SK-N-SH (cell line): ENCODE data around the gene CLCN1. TPM values are rescaled to one million over a fixed set of nuclear protein-coding genes. Genes with fewer than 3 reads are reported as not detected.
A peak's percentile ranks its signal among the peaks of the same experiment; 100 is the strongest.

ENCODE experiments used
- CTCF ChIA-PET: fragments of 300-600, 350-600 bp; formaldehyde crosslinking; extraction: SDS; loops from one replicate; lab custom pipeline; 2021; lab: Yijun Ruan, JAX
- POLR2A ChIA-PET: fragments of 350-600 bp; sonication (Branson Sonifier 250); formaldehyde crosslinking; extraction: SDS; loops from one replicate; lab custom pipeline; 2020; ENCODE audit warnings: antibody characterized with exemption, inconsistent platforms; lab: Yijun Ruan, JAX
- DNase-seq: peaks from one replicate; pipeline ENCODE4 v3.0.0; 2012
- H2AFZ ChIP-seq: fragments of 200-600 bp; sonication (generic); 2 replicates; pipeline ENCODE4 v1.8.1; 2016; ENCODE audit warnings: antibody characterized with exemption, mild to moderate bottlenecking, low read depth
- H3F3A ChIP-seq: fragments of 200-600 bp; sonication (generic); replicated peaks from 2 replicates; pipeline ENCODE3; 2016; ENCODE audit warnings: antibody characterized with exemption, mild to moderate bottlenecking; ENCODE audit not compliant: insufficient read depth
- H3K27ac ChIP-seq, 2 experiments: fragments of 200-500 bp in 1 of 2; fragments of 200-600 bp in 1 of 2; sonication (Bioruptor generic) in 1 of 2; sonication (generic), shearing (Covaris generic) in 1 of 2; 2 replicates each; pipeline versions ENCODE4 v1.5.1 to v1.6.1; 2014 to 2016; ENCODE audit warnings: low read depth in 2 of 2, inconsistent platforms in 1 of 2, low read length in 1 of 2, mild to moderate bottlenecking in 1 of 2, mixed read lengths in 1 of 2
- H3K27me3 ChIP-seq: fragments of 200-600 bp; sonication (generic), shearing (Covaris generic); 2 replicates; pipeline ENCODE4 v1.6.1; 2016; ENCODE audit warnings: mixed run types; ENCODE audit not compliant: insufficient read depth
- H3K36me3 ChIP-seq, 2 experiments: fragments of 200-500 bp in 1 of 2; fragments of 200-600 bp in 1 of 2; sonication (Bioruptor generic) in 1 of 2; sonication (generic) in 1 of 2; replicated peaks in 1 of 2; 2 replicates each; pipeline versions ENCODE3 to v1.5.1; 2014 to 2016; ENCODE audit warnings: low read length in 1 of 2, mild to moderate bottlenecking in 1 of 2; ENCODE audit not compliant: insufficient read depth in 2 of 2, control insufficient read depth in 1 of 2
- H3K4me1 ChIP-seq, 2 experiments: fragments of 200-500 bp in 1 of 2; fragments of 200-600 bp in 1 of 2; sonication (Bioruptor generic) in 1 of 2; sonication (generic), shearing (Covaris generic) in 1 of 2; 2 replicates each; pipeline versions ENCODE4 v1.5.1 to v1.6.1; 2014 to 2016; ENCODE audit warnings: low read depth in 1 of 2, low read length in 1 of 2, mixed run types in 1 of 2; ENCODE audit not compliant: insufficient read depth in 2 of 2, control insufficient read depth in 1 of 2
- H3K4me2 ChIP-seq: fragments of 200-600 bp; sonication (generic), shearing (Covaris generic); 2 replicates; pipeline ENCODE4 v1.6.1; 2017; ENCODE audit warnings: mixed run types
- H3K4me3 ChIP-seq, 2 experiments: fragments of 200-500 bp in 1 of 2; fragments of 200-600 bp in 1 of 2; sonication (Bioruptor generic) in 1 of 2; sonication (generic), shearing (Covaris generic) in 1 of 2; 2 replicates each; pipeline versions ENCODE4 v1.5.1 to v1.8.1; 2014 to 2016; ENCODE audit warnings: low read depth in 2 of 2, inconsistent platforms in 1 of 2, low read length in 1 of 2, mild to moderate bottlenecking in 1 of 2, mixed read lengths in 1 of 2, moderate library complexity in 1 of 2
- H3K79me2 ChIP-seq: fragments of 200-600 bp; sonication (generic); 2 replicates; pipeline ENCODE4 v1.8.1; 2017; ENCODE audit warnings: mild to moderate bottlenecking; ENCODE audit not compliant: insufficient read depth
- H3K9ac ChIP-seq: fragments of 200-600 bp; sonication (generic); 2 replicates; pipeline ENCODE4 v1.6.1; 2017; ENCODE audit warnings: mixed run types
- H3K9me2 ChIP-seq: fragments of 200-600 bp; sonication (generic); 2 replicates; pipeline ENCODE4 v1.6.1; 2017; ENCODE audit warnings: mixed run types
- H3K9me3 ChIP-seq: fragments of 200-600 bp; sonication (generic); 2 replicates; pipeline ENCODE4 v1.6.1; 2017; ENCODE audit warnings: mixed run types, mild to moderate bottlenecking, moderate library complexity
- H4K20me1 ChIP-seq: fragments of 200-600 bp; sonication (generic); 2 replicates; pipeline ENCODE4 v1.6.1; 2017; ENCODE audit warnings: mild to moderate bottlenecking, mixed run types; ENCODE audit not compliant: insufficient read depth
- ELF1 ChIP-seq: IDR thresholded peaks from 2 replicates; pipeline ENCODE4 v1.4.0; 2012
- EZH2phosphoT487 ChIP-seq: fragments of 200-600 bp; sonication (generic); IDR thresholded peaks from 2 replicates; pipeline ENCODE4 v1.6.1; 2017; ENCODE audit warnings: low read depth, mixed run types, mild to moderate bottlenecking, antibody characterized with exemption, moderate library complexity, borderline replicate concordance
- JUND ChIP-seq: IDR thresholded peaks from 2 replicates; pipeline ENCODE4 v1.4.0; 2012
- MAX ChIP-seq: IDR thresholded peaks from 2 replicates; pipeline ENCODE4 v1.4.0; 2012; ENCODE audit warnings: low read depth
- NFIC ChIP-seq: IDR thresholded peaks from 2 replicates; pipeline ENCODE4 v1.4.0; 2012; ENCODE audit warnings: borderline replicate concordance
- POLR2AphosphoS5 ChIP-seq: IDR thresholded peaks from 2 replicates; pipeline ENCODE4 v1.6.1; 2012; ENCODE audit warnings: low read depth, low read length
- RAD21 ChIP-seq: IDR thresholded peaks from 2 replicates; pipeline ENCODE4 v1.6.1; 2012; ENCODE audit warnings: mild to moderate bottlenecking, low read length
- REST ChIP-seq: IDR thresholded peaks from 2 replicates; pipeline ENCODE4 v1.6.1; 2012; ENCODE audit warnings: mild to moderate bottlenecking, low read depth, low read length, moderate library complexity
- RFX5 ChIP-seq: IDR thresholded peaks from 2 replicates; pipeline ENCODE4 v1.6.1; 2012; ENCODE audit warnings: mild to moderate bottlenecking, improper control_type of control experiment, low read length
- WGBS: methylation state at CpG from one replicate; pipeline ENCODE4 v1.1.6; 2017; ENCODE audit warnings: low lambda C conversion rate; 5-methylcytosine and 5-hydroxymethylcytosine counted together
- polyA plus RNA-seq, 3 experiments: library from polyadenylated mRNA; depleted of rRNA; stranded (reverse); fragments of >200 nt; gene quantifications; 2 replicates each; pipeline ENCODE4 v1.2.3, GENCODE V29; 2012

The CLCN1 gene
- polyA plus RNA-seq, 1 of the 3 experiments (the other 2 are of a cell fraction), result 0.12 TPM

GRCh38 chr7:143384661-143385631 lies 69.0 kb downstream of the CLCN1 start:
- 78% methylated on average over 14 of the region's 14 CpGs for WGBS
- Histone ChIP-seq H3K4me1 (peaks cover 18 to 51% of the 10 kb centered on the region in 2 experiments; a peak in 3 of 4 replicates), H2AFZ (no peak overlapping the region), H3K4me2 (peak overlapping the region; percentile 100), H3K27ac (peak overlapping the region in 1 of 2 experiments; percentile 100; a peak in 2 of 4 replicates), H3K27me3 (no peaks in the 10 kb centered on the region), H4K20me1 (peaks cover 81% of the 10 kb centered on the region), H3K36me3 (peaks cover 49 to 72% of the 10 kb centered on the region in 2 experiments), H3K9me2 (no peaks in the 10 kb centered on the region), H3K9me3 (no peaks in the 10 kb centered on the region), H3K79me2 (peaks cover 92% of the 10 kb centered on the region), H3K9ac (peak overlapping the region; percentile 99), H3K4me3 (peak overlapping the region; percentile 79 to 99; a peak in 3 of 4 replicates), H3F3A (peaks cover 50% of the 10 kb centered on the region)
- POLR2A ChIA-PET, result interaction anchor here (0.6 kb wide), 1 partner anchor 739 kb away, joined by 5 read pairs; no protein-coding TSS in a partner anchor
- TF ChIP-seq POLR2AphosphoS5 (peak; percentile 3), RFX5 (no peak), MAX (no peak), REST (no peak), NFIC (no peak)
- DNase-seq, result no peak
- CTCF ChIA-PET, result interaction anchor here (0.8 to 2.8 kb wide), 3 partner anchors 32 to 574 kb away, joined by 3 to 13 read pairs (median 3); no protein-coding TSS in a partner anchor

- H3K9ac ChIP-seq, result peak overlapping the region; percentile 99
- ChIA-PET CTCF (interaction anchor here (1.1 kb wide), 1 partner anchor 19 kb away, joined by 3 read pairs; no protein-coding TSS in a partner anchor), POLR2A (interaction anchor here (0.6 kb wide), 1 partner anchor 740 kb away, joined by 5 read pairs; no protein-coding TSS in a partner anchor)
- peak overlapping the region; percentile 0 to 99; a peak in 3 of 4 replicates for H3K4me3 ChIP-seq
- H3K27me3 ChIP-seq, result no peaks in the 10 kb centered on the region
- no peak for TF ChIP-seq RAD21
- no peak for TF ChIP-seq JUND
- TF ChIP-seq EZH2phosphoT487, result no peak
- no peak for TF ChIP-seq ELF1
- TF ChIP-seq, all 33 proteins: peak for 0
- Histone ChIP-seq H3K4me2 (peak overlapping the region; percentile 100), H3K9me2 (no peaks in the 10 kb centered on the region), H2AFZ (no peak overlapping the region), H3K79me2 (peaks cover 82% of the 10 kb centered on the region), H3K27ac (peak overlapping the region in 1 of 2 experiments; percentile 100; a peak in 2 of 4 replicates), H3K9me3 (no peaks in the 10 kb centered on the region), H3F3A (peaks cover 58% of the 10 kb centered on the region), H3K4me1 (peaks cover 17 to 61% of the 10 kb centered on the region in 2 experiments; a peak in 3 of 4 replicates), H4K20me1 (peaks cover 93% of the 10 kb centered on the region), H3K36me3 (peaks cover 61 to 81% of the 10 kb centered on the region in 2 experiments)
- WGBS, result 80% methylated on average over 19 of the region's 19 CpGs
- DNase-seq, result no peak
Observed at GRCh38 chr7:143385891-143386781, 70.2 kb downstream of the CLCN1 start.
